C4-2B (cell line): Measurements from ENCODE around the gene TOB1.

Experiments used
- H3K27ac ChIP-seq: fragments of 450-650 bp; 2 replicates; pipeline ENCODE4 v1.5.1; 2017
- CTCF ChIP-seq: fragments of 450-650 bp; conservative IDR thresholded peaks from 2 replicates; pipeline ENCODE4 v1.5.1; 2017; ENCODE audit warnings: mild to moderate bottlenecking
- ZFX ChIP-seq: fragments of 450-650 bp; IDR thresholded peaks from 2 replicates; pipeline ENCODE4 v1.6.1; 2017

The TOB1 gene

GRCh38 chr17:50830352-50830751 is 35.8 kb downstream of the TOB1 start:
- H3K27ac ChIP-seq: no peak overlapping the region
- no peak for TF ChIP-seq CTCF
- TF ChIP-seq ZFX: no peak

GRCh38 chr17:50829332-50829731 is 36.8 kb downstream of the TOB1 start:
- H3K27ac ChIP-seq: no peak overlapping the region
- no peak for TF ChIP-seq CTCF
- no peak for TF ChIP-seq ZFX

GRCh38 chr17:50828508-50829170 is 37.5 kb downstream of the TOB1 start:
- TF ChIP-seq CTCF (no peak), ZFX (no peak)
- no peak overlapping the region for H3K27ac ChIP-seq

GRCh38 chr17:50825188-50825587 is 41.0 kb downstream of the TOB1 start:
- TF ChIP-seq CTCF: no peak
- no peak overlapping the region for H3K27ac ChIP-seq

GRCh38 chr17:50824429-50824828 is 41.7 kb downstream of the TOB1 start:
- TF ChIP-seq ZFX (no peak), CTCF (no peak)
- no peak overlapping the region for H3K27ac ChIP-seq

GRCh38 chr17:50822550-50822949 is 43.6 kb downstream of the TOB1 start:
- H3K27ac ChIP-seq: no peak overlapping the region
- TF ChIP-seq ZFX: no peak
- no peak for TF ChIP-seq CTCF

- no peak overlapping the region for H3K27ac ChIP-seq
- TF ChIP-seq CTCF (no peak), ZFX (no peak)
These were observed 45.5 kb downstream of the TOB1 start for GRCh38 chr17:50820651-50821050.
